Measurements from ENCODE around the gene PLB1.

DNA sequence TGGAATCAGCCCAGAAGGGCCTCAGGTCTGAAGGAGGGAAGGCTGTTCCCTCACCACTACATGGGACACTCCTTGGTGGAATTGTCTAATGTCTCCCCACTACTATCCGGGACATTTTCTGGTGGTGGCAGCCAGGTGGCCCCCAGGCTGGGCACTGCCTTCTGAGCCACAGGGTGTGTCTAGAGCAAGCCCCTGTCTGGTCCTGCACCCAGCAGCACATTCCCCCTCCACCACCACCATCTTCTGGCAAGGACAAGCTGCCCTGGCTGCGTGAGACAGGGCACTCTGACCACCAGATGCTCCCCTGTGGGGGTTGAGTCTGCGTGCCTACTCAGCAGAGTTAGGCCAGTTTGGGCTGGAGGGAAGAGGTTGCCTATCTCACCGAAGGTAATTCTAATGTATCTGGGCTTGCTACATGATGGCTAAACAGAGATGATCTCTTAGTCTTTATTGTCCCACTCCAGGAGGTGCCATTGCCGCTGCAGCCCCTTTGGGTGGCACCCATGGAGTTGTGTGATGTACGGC, 106.3 kb downstream of the PLB1 start:
- TF ChIP-seq TBL1XR1 (IDR thresholded peaks at IDR 0.05; ENCODE audit: low read length in 2 of 2) (no peak), CTCF (IDR thresholded peaks at IDR 0.05 in 2 of 3, conservative IDR thresholded peaks at IDR 0.05 in 1 of 3; ENCODE audit: insufficient read depth in 2 of 3, low read depth in 1 of 3, low read length in 3 of 3) (no peak), ZNF224 (CRISPR knock-in tag; IDR thresholded peaks at IDR 0.05) (no peak), KDM1A (IDR thresholded peaks at IDR 0.05) (no peak), ZNF324 (CRISPR knock-in tag; IDR thresholded peaks at IDR 0.05) (no peak), TFAP4 (CRISPR knock-in tag; IDR thresholded peaks at IDR 0.05; ENCODE audit: borderline replicate concordance) (no peak)

Data from K562 (cell line).